Measurements from ENCODE around the gene RALBP1. TPM values are rescaled to one million over a fixed set of nuclear protein-coding genes. Genes with fewer than 3 reads are reported as not detected.

Gene RALBP1
- total RNA-seq (2021; ENCODE audit: unreplicated experiment) (66.2 TPM), Bru-seq, nascent RNA (percentile 74 among the genes with signal in this experiment), BruChase-seq, experiment 1, labeled RNA remaining after a 6-hour chase (percentile 84 among the genes with signal in this experiment), BruChase-seq, experiment 2, labeled RNA remaining after a 2-hour chase (percentile 67 among the genes with signal in this experiment)
- polyA plus RNA-seq (2012) = 38.3 and 43.2 TPM in 2 replicates
- long read RNA-seq, full-length matches to known transcripts = 78 of 136 reads
- long read RNA-seq, partial matches to known transcripts = 51 of 136 reads
- long read RNA-seq, other reads (novel, unspliced or antisense) = 7 of 136 reads

DNA sequence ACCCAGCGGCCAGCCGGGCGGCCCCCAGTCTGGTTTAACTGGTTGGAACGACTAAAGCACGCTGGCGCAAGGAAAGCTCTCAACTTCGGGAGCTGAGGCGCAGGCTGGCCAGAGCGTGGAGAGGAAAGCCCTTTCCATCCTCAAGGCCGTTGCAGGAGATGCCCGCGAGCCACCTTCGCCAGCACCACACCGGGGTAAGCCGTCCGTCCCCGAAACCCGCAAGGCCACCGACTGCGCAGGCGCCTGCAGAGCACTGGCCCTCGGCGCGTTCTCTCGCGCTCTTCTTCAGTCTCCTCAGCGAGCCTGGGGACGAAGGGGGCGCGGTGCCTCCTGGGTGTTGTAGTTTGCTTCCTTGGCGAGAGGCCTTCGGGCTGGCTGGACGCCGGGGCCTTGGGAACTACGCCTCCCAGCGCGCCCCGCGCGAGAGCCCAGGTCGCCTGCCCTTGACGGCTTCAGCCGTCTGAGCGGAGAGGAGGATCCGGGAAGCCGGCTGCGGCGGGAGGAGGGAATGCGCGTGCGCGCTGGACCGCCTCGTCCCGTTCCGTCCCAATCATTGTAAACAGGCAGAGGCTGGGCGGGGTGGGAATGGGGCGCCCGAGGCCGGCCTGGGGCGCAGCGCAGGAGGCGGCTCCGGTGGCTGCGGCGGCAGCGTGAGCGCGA lies at the start of gene RALBP1:
RALBP1 (plus strand) TSS at position 531 of the 660 bp plus-strand sequence. CDS start 37,533 bp downstream, outside the sequence.
- Histone ChIP-seq H3K4me1 (ENCODE audit: control insufficient read depth in 1 of 2, insufficient read depth in 2 of 2, low read length in 2 of 2) (peaks cover 7 to 23% of the 10 kb centered on the region in 2 experiments), H3K36me3 (ENCODE audit: control insufficient read depth in 1 of 2, insufficient read depth in 2 of 2, low read length in 2 of 2) (no peaks in the 10 kb centered on the region), H3K9me2 (ENCODE audit: insufficient read depth) (no peaks in the 10 kb centered on the region), H3K4me3 (replicated peaks in 1 of 2; ENCODE audit: low read depth in 1 of 2, low read length in 2 of 2) (peak within 1 kb of the TSS; percentile 89 to 90), H3K9ac (ENCODE audit: low read length) (peak within 1 kb of the TSS; percentile 90), H3K79me2 (ENCODE audit: insufficient read depth, low read length) (peaks cover 45% of the 10 kb centered on the region), H3K4me2 (ENCODE audit: low read length) (peak within 1 kb of the TSS; percentile 92), H2AFZ (ENCODE audit: low read depth, low read length, poor library complexity, severe bottlenecking) (no peak within 1 kb of the TSS), H3K27ac (ENCODE audit: low read depth, low read length) (peak within 1 kb of the TSS; percentile 83), H4K20me1 (ENCODE audit: insufficient read depth) (no peaks in the 10 kb centered on the region), H3K27me3 (ENCODE audit: insufficient read depth, low read length) (no peaks in the 10 kb centered on the region), H3K9me3 (ENCODE audit: control insufficient read depth in 1 of 2, insufficient read depth in 1 of 2, low read depth in 1 of 2, low read length in 2 of 2) (no peaks in the 10 kb centered on the region)
- ChIA-PET CTCF (no interaction called here), POLR2A (no interaction called here), RAD21 (ENCODE audit: low non-redundant PET in 1 of 2, low total read pairs in 2 of 2, uncharacterized antibody in 2 of 2, unreplicated experiment in 2 of 2) (no interaction called here)
- intact Hi-C loops (cut with micrococcal nuclease) = loop anchor here (5.0 to 10.0 kb wide), 3 partner anchors 60 to 338 kb away; partner anchors contain the start of gene ANKRD12
- DNase-seq (ENCODE audit: low read depth, low spot score) (peak; percentile 98), ATAC-seq (peak; percentile 91)
- BruUV-seq (replicated peaks) = no TSS peak
- TF ChIP-seq EZH2 (IDR thresholded peaks at IDR 0.05) = no peak
- TF ChIP-seq YY1 (IDR thresholded peaks at IDR 0.05; ENCODE audit: extremely low read depth, insufficient replicate concordance, low read depth, low read length) = no peak
- TF ChIP-seq POLR2A (IDR thresholded peaks at IDR 0.05; ENCODE audit: borderline replicate concordance, extremely low read depth, insufficient read depth, insufficient read length) = peak; percentile 73
- no peak for TF ChIP-seq ELF1 (IDR thresholded peaks at IDR 0.05; ENCODE audit: borderline replicate concordance, low read depth)
- TF ChIP-seq ZNF274 (IDR thresholded peaks at IDR 0.05; ENCODE audit: low read depth, low read length) = no peak
- TF ChIP-seq SP1 (IDR thresholded peaks at IDR 0.05; ENCODE audit: low read depth) = no peak
- TF ChIP-seq TCF7L2 (IDR thresholded peaks at IDR 0.05; ENCODE audit: borderline replicate concordance, extremely low read depth, insufficient read depth, insufficient read length) = peak; percentile 16
- no peak for TF ChIP-seq SIN3A (IDR thresholded peaks at IDR 0.05; ENCODE audit: low read depth)
- TF ChIP-seq, protein P1, sequence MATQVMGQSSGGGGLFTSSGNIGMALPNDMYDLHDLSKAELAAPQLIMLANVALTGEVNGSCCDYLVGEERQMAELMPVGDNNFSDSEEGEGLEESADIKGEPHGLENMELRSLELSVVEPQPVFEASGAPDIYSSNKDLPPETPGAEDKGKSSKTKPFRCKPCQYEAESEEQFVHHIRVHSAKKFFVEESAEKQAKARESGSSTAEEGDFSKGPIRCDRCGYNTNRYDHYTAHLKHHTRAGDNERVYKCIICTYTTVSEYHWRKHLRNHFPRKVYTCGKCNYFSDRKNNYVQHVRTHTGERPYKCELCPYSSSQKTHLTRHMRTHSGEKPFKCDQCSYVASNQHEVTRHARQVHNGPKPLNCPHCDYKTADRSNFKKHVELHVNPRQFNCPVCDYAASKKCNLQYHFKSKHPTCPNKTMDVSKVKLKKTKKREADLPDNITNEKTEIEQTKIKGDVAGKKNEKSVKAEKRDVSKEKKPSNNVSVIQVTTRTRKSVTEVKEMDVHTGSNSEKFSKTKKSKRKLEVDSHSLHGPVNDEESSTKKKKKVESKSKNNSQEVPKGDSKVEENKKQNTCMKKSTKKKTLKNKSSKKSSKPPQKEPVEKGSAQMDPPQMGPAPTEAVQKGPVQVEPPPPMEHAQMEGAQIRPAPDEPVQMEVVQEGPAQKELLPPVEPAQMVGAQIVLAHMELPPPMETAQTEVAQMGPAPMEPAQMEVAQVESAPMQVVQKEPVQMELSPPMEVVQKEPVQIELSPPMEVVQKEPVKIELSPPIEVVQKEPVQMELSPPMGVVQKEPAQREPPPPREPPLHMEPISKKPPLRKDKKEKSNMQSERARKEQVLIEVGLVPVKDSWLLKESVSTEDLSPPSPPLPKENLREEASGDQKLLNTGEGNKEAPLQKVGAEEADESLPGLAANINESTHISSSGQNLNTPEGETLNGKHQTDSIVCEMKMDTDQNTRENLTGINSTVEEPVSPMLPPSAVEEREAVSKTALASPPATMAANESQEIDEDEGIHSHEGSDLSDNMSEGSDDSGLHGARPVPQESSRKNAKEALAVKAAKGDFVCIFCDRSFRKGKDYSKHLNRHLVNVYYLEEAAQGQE (IDR thresholded peaks at IDR 0.05; ENCODE audit: low read depth) = no peak
- TF ChIP-seq POLR2AphosphoS5 (IDR thresholded peaks at IDR 0.05; ENCODE audit: low read depth, low read length) = peak; percentile 81
- TF ChIP-seq, protein P2, sequence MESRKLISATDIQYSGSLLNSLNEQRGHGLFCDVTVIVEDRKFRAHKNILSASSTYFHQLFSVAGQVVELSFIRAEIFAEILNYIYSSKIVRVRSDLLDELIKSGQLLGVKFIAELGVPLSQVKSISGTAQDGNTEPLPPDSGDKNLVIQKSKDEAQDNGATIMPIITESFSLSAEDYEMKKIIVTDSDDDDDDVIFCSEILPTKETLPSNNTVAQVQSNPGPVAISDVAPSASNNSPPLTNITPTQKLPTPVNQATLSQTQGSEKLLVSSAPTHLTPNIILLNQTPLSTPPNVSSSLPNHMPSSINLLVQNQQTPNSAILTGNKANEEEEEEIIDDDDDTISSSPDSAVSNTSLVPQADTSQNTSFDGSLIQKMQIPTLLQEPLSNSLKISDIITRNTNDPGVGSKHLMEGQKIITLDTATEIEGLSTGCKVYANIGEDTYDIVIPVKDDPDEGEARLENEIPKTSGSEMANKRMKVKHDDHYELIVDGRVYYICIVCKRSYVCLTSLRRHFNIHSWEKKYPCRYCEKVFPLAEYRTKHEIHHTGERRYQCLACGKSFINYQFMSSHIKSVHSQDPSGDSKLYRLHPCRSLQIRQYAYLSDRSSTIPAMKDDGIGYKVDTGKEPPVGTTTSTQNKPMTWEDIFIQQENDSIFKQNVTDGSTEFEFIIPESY (IDR thresholded peaks at IDR 0.05; ENCODE audit: extremely low read depth, insufficient replicate concordance, low read length) = peak; percentile 91
- TF ChIP-seq, protein P3, sequence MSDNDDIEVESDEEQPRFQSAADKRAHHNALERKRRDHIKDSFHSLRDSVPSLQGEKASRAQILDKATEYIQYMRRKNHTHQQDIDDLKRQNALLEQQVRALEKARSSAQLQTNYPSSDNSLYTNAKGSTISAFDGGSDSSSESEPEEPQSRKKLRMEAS (IDR thresholded peaks at IDR 0.05) = no peak
- TF ChIP-seq JUND (IDR thresholded peaks at IDR 0.05) = no peak
- TF ChIP-seq CEBPB (IDR thresholded peaks at IDR 0.05; ENCODE audit: low read depth) = no peak
- TF ChIP-seq RAD21 (IDR thresholded peaks at IDR 0.05; ENCODE audit: low read depth) = no peak
- TF ChIP-seq, protein P4, sequence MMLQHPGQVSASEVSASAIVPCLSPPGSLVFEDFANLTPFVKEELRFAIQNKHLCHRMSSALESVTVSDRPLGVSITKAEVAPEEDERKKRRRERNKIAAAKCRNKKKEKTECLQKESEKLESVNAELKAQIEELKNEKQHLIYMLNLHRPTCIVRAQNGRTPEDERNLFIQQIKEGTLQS (IDR thresholded peaks at IDR 0.05) = no peak
- no peak for TF ChIP-seq EGR1 (IDR thresholded peaks at IDR 0.05; ENCODE audit: low read depth)
- TF ChIP-seq FOSL1 (IDR thresholded peaks at IDR 0.05; ENCODE audit: low read depth) = no peak
- TF ChIP-seq EZH2phosphoT487 (IDR thresholded peaks at IDR 0.05; ENCODE audit: borderline replicate concordance) = no peak
- no peak for TF ChIP-seq CBX3 (IDR thresholded peaks at IDR 0.05; ENCODE audit: low read depth)
- no peak for TF ChIP-seq SRF (IDR thresholded peaks at IDR 0.05; ENCODE audit: low read depth)
